HUES64 (cell line): ENCODE data around the gene IFNG-AS1. TPM values are rescaled to one million over a fixed set of nuclear protein-coding genes. Genes with fewer than 3 reads are reported as not detected.

Experiments
- H3K27ac ChIP-seq: 2 replicates; pipeline ENCODE4 v1.7.0; 2013; ENCODE audit warnings: low read depth, low read length, inconsistent platforms
- H3K27me3 ChIP-seq: 2 replicates; pipeline ENCODE4 v1.6.1; 2013; ENCODE audit warnings: mild to moderate bottlenecking, low read length; ENCODE audit not compliant: insufficient read depth
- H3K36me3 ChIP-seq: 2 replicates; pipeline ENCODE4 v1.6.1; 2013; ENCODE audit warnings: mild to moderate bottlenecking, low read length; ENCODE audit not compliant: insufficient read depth
- H3K4me1 ChIP-seq: 2 replicates; pipeline ENCODE4 v1.6.1; 2013; ENCODE audit warnings: mild to moderate bottlenecking, low read length, moderate library complexity; ENCODE audit not compliant: insufficient read depth
- H3K4me3 ChIP-seq: 2 replicates; pipeline ENCODE4 v1.5.1; 2013; ENCODE audit warnings: mild to moderate bottlenecking, low read length, moderate library complexity
- H3K9ac ChIP-seq: 2 replicates; pipeline ENCODE4 v1.6.1; 2013; ENCODE audit warnings: mild to moderate bottlenecking, low read depth, low read length
- H3K9me3 ChIP-seq: 2 replicates; pipeline ENCODE4 v1.6.1; 2013; ENCODE audit warnings: low read depth, low read length; ENCODE audit not compliant: insufficient read depth
- WGBS: fragments of 150-250, 120-280 bp; methylation state at CpG from one replicate; pipeline ENCODE4 v1.1.7; 2013; ENCODE audit warnings: missing lambda C conversion rate; 5-methylcytosine and 5-hydroxymethylcytosine counted together
- polyA plus RNA-seq, 2 experiments: library from polyadenylated mRNA; stranded (reverse); fragments of 50-300 nt; gene quantifications; one replicate each; pipeline ENCODE4 v1.2.3, GENCODE V29; 2013

The IFNG-AS1 gene
- polyA plus RNA-seq (2013, experiment 1 of 2): not detected
- not detected for polyA plus RNA-seq (2013, experiment 2 of 2)

GRCh38 chr12:67989184-67989920, at the start of gene IFNG-AS1:
IFNG-AS1 (plus strand) TSS chr12:67989447.
- Histone ChIP-seq H3K9me3 (no peaks in the 10 kb centered on the region), H3K4me3 (no peak within 1 kb of the TSS), H3K27ac (no peak within 1 kb of the TSS), H3K4me1 (no peaks in the 10 kb centered on the region), H3K9ac (no peak within 1 kb of the TSS), H3K27me3 (no peaks in the 10 kb centered on the region), H3K36me3 (no peaks in the 10 kb centered on the region)
- WGBS: 85% methylated on average over 7 of the region's 7 CpGs

- H3K27me3 ChIP-seq: no peaks in the 10 kb centered on the region
- H3K36me3 ChIP-seq: no peaks in the 10 kb centered on the region
- no peak overlapping the region for H3K4me3 ChIP-seq
- H3K9ac ChIP-seq: no peak overlapping the region
- peaks cover 13% of the 10 kb centered on the region for H3K4me1 ChIP-seq
- 55% methylated on average over 2 of the region's 2 CpGs for WGBS
- H3K27ac ChIP-seq: no peak overlapping the region
- H3K9me3 ChIP-seq: no peaks in the 10 kb centered on the region
These were observed 49.6 kb upstream of the IFNG-AS1 start for GRCh38 chr12:67939611-67940010.

GRCh38 chr12:67940780-67941243, 48.4 kb upstream of the IFNG-AS1 start:
- H3K9me3 ChIP-seq: no peaks in the 10 kb centered on the region
- no peaks in the 10 kb centered on the region for H3K27me3 ChIP-seq
- H3K27ac ChIP-seq: no peak overlapping the region
- no peak overlapping the region for H3K9ac ChIP-seq
- no peak overlapping the region for H3K4me3 ChIP-seq
- no peaks in the 10 kb centered on the region for H3K36me3 ChIP-seq
- peaks cover 13% of the 10 kb centered on the region for H3K4me1 ChIP-seq
- WGBS: 64% methylated on average over 3 of the region's 3 CpGs

- Histone ChIP-seq H3K9ac (no peak overlapping the region), H3K36me3 (no peaks in the 10 kb centered on the region), H3K27ac (no peak overlapping the region), H3K4me1 (peaks cover 13% of the 10 kb centered on the region), H3K4me3 (no peak overlapping the region), H3K9me3 (no peaks in the 10 kb centered on the region), H3K27me3 (no peaks in the 10 kb centered on the region)
- WGBS: 82% methylated on average over 3 of the region's 3 CpGs
These were observed 46.5 kb upstream of the IFNG-AS1 start for GRCh38 chr12:67942724-67943123.

- Histone ChIP-seq H3K9me3 (no peaks in the 10 kb centered on the region), H3K4me3 (no peak overlapping the region), H3K9ac (no peak overlapping the region), H3K4me1 (peaks cover 13% of the 10 kb centered on the region), H3K27ac (no peak overlapping the region), H3K36me3 (no peaks in the 10 kb centered on the region), H3K27me3 (no peaks in the 10 kb centered on the region)
- 0% methylated on average over 3 of the region's 5 CpGs for WGBS
These were observed 45.9 kb upstream of the IFNG-AS1 start for GRCh38 chr12:67943141-67943892.

- Histone ChIP-seq H3K36me3 (no peaks in the 10 kb centered on the region), H3K27me3 (no peaks in the 10 kb centered on the region), H3K9me3 (no peaks in the 10 kb centered on the region), H3K4me3 (no peak overlapping the region), H3K4me1 (peaks cover 13% of the 10 kb centered on the region), H3K9ac (no peak overlapping the region), H3K27ac (no peak overlapping the region)
- 92% methylated on average over 4 of the region's 5 CpGs for WGBS
These were observed 45.2 kb upstream of the IFNG-AS1 start for GRCh38 chr12:67944093-67944492.

GRCh38 chr12:67952787-67953186, 36.5 kb upstream of the IFNG-AS1 start:
- no peaks in the 10 kb centered on the region for H3K36me3 ChIP-seq
- no peak overlapping the region for H3K9ac ChIP-seq
- H3K27me3 ChIP-seq: no peaks in the 10 kb centered on the region
- 92% methylated on average over 2 of the region's 2 CpGs for WGBS
- no peaks in the 10 kb centered on the region for H3K4me1 ChIP-seq
- H3K9me3 ChIP-seq: no peaks in the 10 kb centered on the region
- H3K4me3 ChIP-seq: no peak overlapping the region
- H3K27ac ChIP-seq: no peak overlapping the region

GRCh38 chr12:67957383-67957782, 31.9 kb upstream of the IFNG-AS1 start:
- no peaks in the 10 kb centered on the region for H3K36me3 ChIP-seq
- H3K4me1 ChIP-seq: no peaks in the 10 kb centered on the region
- no peak overlapping the region for H3K4me3 ChIP-seq
- H3K27ac ChIP-seq: no peak overlapping the region
- H3K27me3 ChIP-seq: no peaks in the 10 kb centered on the region
- no peak overlapping the region for H3K9ac ChIP-seq
- 89% methylated on average over 4 of the region's 4 CpGs for WGBS
- no peaks in the 10 kb centered on the region for H3K9me3 ChIP-seq

- no peak overlapping the region for H3K4me3 ChIP-seq
- H3K4me1 ChIP-seq: no peaks in the 10 kb centered on the region
- H3K27ac ChIP-seq: no peak overlapping the region
- no peaks in the 10 kb centered on the region for H3K36me3 ChIP-seq
- H3K9ac ChIP-seq: no peak overlapping the region
- no peaks in the 10 kb centered on the region for H3K27me3 ChIP-seq
- 92% methylated on average over 2 of the region's 4 CpGs for WGBS
- no peaks in the 10 kb centered on the region for H3K9me3 ChIP-seq
These were observed 31.1 kb upstream of the IFNG-AS1 start for GRCh38 chr12:67958187-67958586.

GRCh38 chr12:67964456-67964855, 24.8 kb upstream of the IFNG-AS1 start:
- Histone ChIP-seq H3K4me1 (no peaks in the 10 kb centered on the region), H3K9me3 (no peaks in the 10 kb centered on the region), H3K36me3 (no peaks in the 10 kb centered on the region), H3K4me3 (no peak overlapping the region), H3K27ac (no peak overlapping the region), H3K27me3 (no peaks in the 10 kb centered on the region), H3K9ac (no peak overlapping the region)
- 100% methylated on average over 1 of the region's 1 CpG for WGBS

- H3K36me3 ChIP-seq: no peaks in the 10 kb centered on the region
- H3K9ac ChIP-seq: no peak overlapping the region
- no peak overlapping the region for H3K4me3 ChIP-seq
- H3K27me3 ChIP-seq: no peaks in the 10 kb centered on the region
- no peaks in the 10 kb centered on the region for H3K9me3 ChIP-seq
- WGBS: 96% methylated on average over 1 of the region's 2 CpGs
- H3K4me1 ChIP-seq: no peaks in the 10 kb centered on the region
- H3K27ac ChIP-seq: no peak overlapping the region
These were observed 22.7 kb upstream of the IFNG-AS1 start for GRCh38 chr12:67966560-67966959.
